Heart left ventricle (tissue), 16 donors: ENCODE results near the gene FYN. TPM values are rescaled to one million over a fixed set of nuclear protein-coding genes. Genes with fewer than 3 reads are reported as not detected.

Experiments
- ATAC-seq, 4 donors: fragments of 200-7000 bp; cut with Tn5 transposase; one replicate each; pipeline ENCODE4 v1.9.1; 2020 to 2022; ENCODE audit warnings: moderate library complexity in 4 of 4, mild to moderate bottlenecking in 3 of 4, moderate number of reproducible peaks in 1 of 4
- DNase-seq, 5 donors: peaks; one replicate each; pipeline ENCODE4 v3.0.0-alpha.2; 2020
- H3K27ac ChIP-seq, 12 donors: fragments of 200-600 bp; sonication (generic) in 4 of 12; one replicate each; pipeline versions ENCODE4 v1.5.0 to v1.8.0; 2016 to 2022; ENCODE audit warnings: mild to moderate bottlenecking in 2 of 12
- H3K27me3 ChIP-seq, 9 donors: fragments of 200-600 bp; sonication (generic) in 2 of 9; one replicate each; pipeline versions ENCODE4 v1.5.1 to v1.8.0; 2016 to 2022; ENCODE audit warnings: mild to moderate bottlenecking in 3 of 9
- H3K36me3 ChIP-seq, 9 donors: fragments of 200-600 bp; sonication (generic) in 2 of 9; one replicate each; pipeline versions ENCODE4 v1.5.0 to v1.8.0; 2018 to 2022; ENCODE audit warnings: mild to moderate bottlenecking in 2 of 9
- H3K4me1 ChIP-seq, 12 donors: fragments of 200-600 bp; sonication (generic) in 4 of 12; one replicate each; pipeline versions ENCODE4 v1.5.0 to v1.8.0; 2016 to 2022; ENCODE audit warnings: mild to moderate bottlenecking in 3 of 12
- H3K4me3 ChIP-seq, 12 donors: fragments of 200-600 bp; sonication (generic) in 4 of 12; one replicate each; pipeline versions ENCODE4 v1.5.0 to v1.8.0; 2017 to 2022; ENCODE audit warnings: mild to moderate bottlenecking in 9 of 12, moderate library complexity in 4 of 12
- H3K9me3 ChIP-seq, 12 donors: fragments of 200-600 bp; sonication (generic) in 4 of 12; one replicate each; pipeline versions ENCODE4 v1.5.0 to v1.8.0; 2016 to 2022; ENCODE audit warnings: mild to moderate bottlenecking in 1 of 12
- POLR2A ChIP-seq, 2 donors: fragments of 450-650 bp; IDR thresholded peaks; one replicate each; pipeline ENCODE4 v1.6.1; 2017; ENCODE audit warnings: antibody characterized with exemption in 2 of 2, mild to moderate bottlenecking in 2 of 2, moderate library complexity in 2 of 2
- WGBS, 4 donors: extraction: QIAGEN DNeasy Blood & Tissue Kit in 2 of 4; methylation state at CpG; one replicate each; pipeline versions ENCODE4 v1.1.5 to v1.1.7; 2013 to 2018; 5-methylcytosine and 5-hydroxymethylcytosine counted together
- intact Hi-C, 10 donors: fragments of 100-400 bp; cut with DNase I; formaldehyde crosslinking; loops; one replicate each; pipeline versions ENCODE4 v1.11.1 to v1.14.2; 2022
- polyA plus RNA-seq, 2 donors: library from polyadenylated mRNA; stranded (reverse); fragments of 200-250 nt; gene quantifications; one replicate each; pipeline ENCODE4 v1.2.3, GENCODE V29; 2013
- total RNA-seq, 9 donors: library from RNA; depleted of rRNA in 2 of 9; stranded (reverse); fragments of >200 nt in 2 of 9; fragmentation: NEBNext Ultra II Directional in 3 of 9; extraction: Animal tissue kit (Norgen Biotek cat#: 25700) in 3 of 9; gene quantifications; one replicate each; pipeline versions ENCODE4 v1.1.0 to v1.2.4, GENCODE V29; 2016 to 2023
- TF ChIP-seq, protein P1 (sequence below), 12 donors: fragments of 200-600 bp; sonication (generic) in 4 of 12; IDR thresholded peaks; one replicate each; pipeline versions ENCODE4 v1.5.0 to v1.8.0; 2018 to 2022; ENCODE audit warnings: antibody characterized with exemption in 12 of 12, mild to moderate bottlenecking in 5 of 12
- donor health status: ischemic (EF 13 %, LVEDD 7.1; RV severe dilation, severe dysfunction).
- donor health status: healthy with polysubstance abuse.
- donor health status: DM: no; HTN: yes; CAD: no.
- donor health status: DM: no; HTN: no; CAD: no.
- donor health status: ischemic (EF 25% LVEDD 6.9; RV normal size, moderate dysfunction).
- donor health status: ischemic (EF 25% LVEDD 5.7; RV mildly dilated, moderate dysfunction).
- donor health status: healthy.
- donor health status: DM: yes; HTN: yes; CAD: no.
- donor health status: ischemic (EF 35%, LVEDD 5.7; RV mildly dilated, moderate dysfunction).
- donor health status: nonischemic (EF 11% LVEDD 7.7; RV severe dilation, severe dysfunction).
- donor health status: DM: yes; HTN: yes; CAD: no.
- donor health status: PGD.
- donor health status: ischemic (EF 29% LVEDD 5.4; RV normal size, mild dysfunction).
- donor health status: nonischemic (EF 23%, LVEDD 6.1; RV moderate dilation, normal function).

Gene FYN
- total and polyA plus RNA-seq, 11 donors = 14.7 to 72.4 (median 52.3) TPM

DNA sequence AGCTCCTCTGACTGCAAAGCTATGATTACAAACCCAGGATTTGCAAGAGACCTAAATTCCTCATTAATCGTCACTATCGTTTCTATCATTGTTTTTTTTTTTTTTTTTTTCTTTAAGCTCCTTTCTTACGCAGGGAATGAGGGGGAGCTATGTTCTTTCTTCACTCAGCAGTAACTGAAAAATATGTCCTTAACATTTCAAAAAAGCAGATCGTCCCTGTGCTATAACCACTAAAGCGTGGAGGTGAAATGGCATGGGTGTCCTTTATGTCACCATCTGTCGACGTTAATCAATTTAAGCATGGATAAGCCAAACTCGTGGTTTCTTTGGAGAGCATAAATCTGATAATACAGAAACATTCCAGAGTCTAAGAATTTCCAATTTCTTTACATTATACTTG lies 199.7 kb downstream of the FYN start:
- Histone ChIP-seq H3K27me3 (no peaks in the 10 kb centered on the region), H3K36me3 (peaks cover 0 to 81% (median 69%) of the 10 kb centered on the region in 9 donors), H3K27ac (no peak overlapping the region), H3K9me3 (no peaks in the 10 kb centered on the region), H3K4me3 (no peak overlapping the region), H3K4me1 (peaks cover 0 to 20% (median 4%) of the 10 kb centered on the region in 12 donors)
- ATAC-seq (no peak), DNase-seq (no peak)
- WGBS, 4 donors = 88 to 93% (median 91%) methylated on average over 8 of the region's 8 CpGs
- intact Hi-C loops = no loop called here
- TF ChIP-seq, protein P1, sequence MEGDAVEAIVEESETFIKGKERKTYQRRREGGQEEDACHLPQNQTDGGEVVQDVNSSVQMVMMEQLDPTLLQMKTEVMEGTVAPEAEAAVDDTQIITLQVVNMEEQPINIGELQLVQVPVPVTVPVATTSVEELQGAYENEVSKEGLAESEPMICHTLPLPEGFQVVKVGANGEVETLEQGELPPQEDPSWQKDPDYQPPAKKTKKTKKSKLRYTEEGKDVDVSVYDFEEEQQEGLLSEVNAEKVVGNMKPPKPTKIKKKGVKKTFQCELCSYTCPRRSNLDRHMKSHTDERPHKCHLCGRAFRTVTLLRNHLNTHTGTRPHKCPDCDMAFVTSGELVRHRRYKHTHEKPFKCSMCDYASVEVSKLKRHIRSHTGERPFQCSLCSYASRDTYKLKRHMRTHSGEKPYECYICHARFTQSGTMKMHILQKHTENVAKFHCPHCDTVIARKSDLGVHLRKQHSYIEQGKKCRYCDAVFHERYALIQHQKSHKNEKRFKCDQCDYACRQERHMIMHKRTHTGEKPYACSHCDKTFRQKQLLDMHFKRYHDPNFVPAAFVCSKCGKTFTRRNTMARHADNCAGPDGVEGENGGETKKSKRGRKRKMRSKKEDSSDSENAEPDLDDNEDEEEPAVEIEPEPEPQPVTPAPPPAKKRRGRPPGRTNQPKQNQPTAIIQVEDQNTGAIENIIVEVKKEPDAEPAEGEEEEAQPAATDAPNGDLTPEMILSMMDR (IDR thresholded peaks at IDR 0.05) = no peak
- TF ChIP-seq POLR2A (IDR thresholded peaks at IDR 0.05) = no peak

DNA sequence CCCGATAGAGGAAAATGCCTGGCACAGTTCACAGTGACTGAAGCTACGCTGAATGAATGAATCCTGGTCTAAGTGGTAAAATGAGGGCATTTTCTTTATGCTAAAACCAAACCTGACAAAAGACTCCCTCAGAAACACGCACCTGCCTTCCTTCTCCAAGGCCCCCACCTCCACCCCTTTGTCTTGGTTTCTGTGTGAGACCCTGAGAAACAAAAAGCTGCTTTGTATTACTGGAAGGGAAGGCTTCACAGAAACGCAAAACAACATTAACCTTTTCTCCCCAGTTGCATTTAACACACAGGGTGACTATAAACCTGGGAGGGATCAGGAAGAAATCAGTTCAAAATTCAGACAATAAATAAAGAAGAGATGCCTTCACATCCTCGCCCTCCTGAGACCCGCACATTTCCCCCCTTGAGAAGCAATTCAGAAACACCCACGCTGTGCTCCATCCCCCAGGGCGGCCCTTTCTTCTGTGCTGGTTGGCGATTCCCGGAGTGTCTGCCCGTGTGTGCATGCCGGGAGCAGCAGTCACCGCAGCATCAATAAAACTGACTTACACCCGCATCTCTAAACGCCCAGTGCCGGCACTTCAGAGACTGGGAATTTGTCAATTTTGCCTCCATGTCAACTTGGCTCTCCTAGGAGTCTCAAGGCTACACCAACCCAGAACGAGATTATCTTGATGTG lies 200.3 kb downstream of the FYN start:
- WGBS, 4 donors = 84 to 94% (median 93%) methylated on average over 17 of the region's 17 CpGs
- Histone ChIP-seq H3K36me3 (peaks cover 0 to 86% (median 73%) of the 10 kb centered on the region in 9 donors), H3K4me3 (no peak overlapping the region), H3K9me3 (no peaks in the 10 kb centered on the region), H3K27me3 (no peaks in the 10 kb centered on the region), H3K27ac (no peak overlapping the region), H3K4me1 (peaks cover 0 to 26% (median 8%) of the 10 kb centered on the region in 12 donors)
- ATAC-seq (no peak), DNase-seq (no peak)
- TF ChIP-seq, protein P1 (IDR thresholded peaks at IDR 0.05) = no peak
- TF ChIP-seq POLR2A (IDR thresholded peaks at IDR 0.05) = no peak
- intact Hi-C loops = no loop called here

GRCh38 chr6:111669326-111669725 lies 203.9 kb downstream of the FYN start:
- TF ChIP-seq POLR2A (IDR thresholded peaks at IDR 0.05) = no peak
- TF ChIP-seq, protein P1 (IDR thresholded peaks at IDR 0.05) = no peak
- Histone ChIP-seq H3K9me3 (no peaks in the 10 kb centered on the region), H3K36me3 (peaks cover 0 to 73% (median 44%) of the 10 kb centered on the region in 9 donors), H3K4me3 (no peak overlapping the region), H3K27me3 (no peaks in the 10 kb centered on the region), H3K4me1 (peaks cover 0 to 45% (median 30%) of the 10 kb centered on the region in 12 donors), H3K27ac (no peak overlapping the region)
- ATAC-seq (no peak), DNase-seq (no peak)
- intact Hi-C loops = no loop called here
- WGBS, 4 donors = 74 to 95% (median 93%) methylated on average over 4 of the region's 4 CpGs

DNA sequence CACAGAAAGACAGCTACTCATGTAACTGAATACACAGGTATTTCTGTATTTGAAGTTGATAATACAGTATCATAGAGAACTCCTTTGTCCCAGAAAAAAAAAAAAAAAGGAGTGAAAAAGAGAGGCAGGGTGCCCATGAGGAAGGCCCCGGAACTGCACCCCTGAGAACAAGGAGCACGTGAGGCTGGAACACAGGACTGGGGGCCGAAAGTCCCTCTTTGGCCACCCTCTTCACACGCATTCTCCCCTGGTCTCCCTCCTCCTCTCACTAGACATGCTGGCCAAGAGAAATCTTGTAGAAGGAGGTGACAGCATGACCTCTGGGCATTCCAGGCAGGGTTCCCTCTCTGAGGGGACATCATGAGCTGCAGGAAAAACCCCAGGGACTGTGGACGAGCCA lies 204.8 kb downstream of the FYN start:
- Histone ChIP-seq H3K27ac (peak overlapping the region in 2 of 12 donors; percentile 13 to 66), H3K27me3 (no peaks in the 10 kb centered on the region), H3K4me3 (no peak overlapping the region), H3K4me1 (peaks cover 0 to 54% (median 39%) of the 10 kb centered on the region in 12 donors), H3K9me3 (no peaks in the 10 kb centered on the region), H3K36me3 (peaks cover 0 to 64% (median 34%) of the 10 kb centered on the region in 9 donors)
- WGBS, 4 donors = 43 to 54% (median 48%) methylated on average over 5 of the region's 5 CpGs
- DNase-seq (peak in 1 of 5 donors; percentile 44), ATAC-seq (peak; percentile 39 to 55 (median 46))
- intact Hi-C loops = no loop called here
- TF ChIP-seq POLR2A (IDR thresholded peaks at IDR 0.05) = no peak
- TF ChIP-seq, protein P1 (IDR thresholded peaks at IDR 0.05) = peak in 4 of 12 donors; percentile 17 to 37 (median 22)
